Superior temporal gyrus (tissue), 1 donor: Measurements from ENCODE around the gene SAMD11.

Source experiments
- DNase-seq: peaks from one replicate; pipeline ENCODE4 v3.0.0-alpha.2; 2016; ENCODE audit errors: extremely low spot score

SAMD11 gene

GRCh38 chr1:932776-933602 lies 9.3 kb downstream of the SAMD11 start:
- no peak for DNase-seq

GRCh38 chr1:933603-933940 lies 9.8 kb downstream of the SAMD11 start:
- no peak for DNase-seq

GRCh38 chr1:934991-935750 lies 11.4 kb downstream of the SAMD11 start:
- DNase-seq: no peak

- no peak for DNase-seq
These were observed 12.1 kb downstream of the SAMD11 start for GRCh38 chr1:935751-936231.

- DNase-seq: no peak
These were observed 12.9 kb downstream of the SAMD11 start for GRCh38 chr1:936348-937264.

GRCh38 chr1:937521-937920 lies 13.8 kb downstream of the SAMD11 start:
- no peak for DNase-seq

GRCh38 chr1:938088-938683 lies 14.5 kb downstream of the SAMD11 start:
- no peak for DNase-seq

GRCh38 chr1:938711-939489 lies 15.2 kb downstream of the SAMD11 start:
- DNase-seq: no peak

- DNase-seq: no peak
These were observed 15.9 kb downstream of the SAMD11 start for GRCh38 chr1:939511-940106.

- DNase-seq: no peak
These were observed 16.6 kb downstream of the SAMD11 start for GRCh38 chr1:940107-941014.

GRCh38 chr1:941015-941587 lies 17.4 kb downstream of the SAMD11 start:
- DNase-seq: no peak

GRCh38 chr1:941588-942383 lies 18.1 kb downstream of the SAMD11 start:
- DNase-seq: no peak

- DNase-seq: no peak
These were observed 18.7 kb downstream of the SAMD11 start for GRCh38 chr1:942411-942821.

- no peak for DNase-seq
These were observed 19.3 kb downstream of the SAMD11 start for GRCh38 chr1:942864-943533.

- no peak for DNase-seq
These were observed 20.0 kb downstream of the SAMD11 start for GRCh38 chr1:943545-944340.
